Endothelial cell of umbilical vein (primary cell): ENCODE measurements around the gene ARHGAP22. TPM values are rescaled to one million over a fixed set of nuclear protein-coding genes. Genes with fewer than 3 reads are reported as not detected.

Experiments used
- BruUV-seq: library from RNA; stranded (reverse); fragments of 400-500 nt; replicated peaks from 2 replicates; lab custom pipeline; 2021; lab: Mats Ljungman, UMichigan
- CTCF ChIA-PET: fragments of 300-600, 350-600 bp; sonication (Branson Sonifier 250); formaldehyde crosslinking; loops from one replicate; lab custom pipeline; 2021; ENCODE audit warnings: antibody characterized with exemption, inconsistent platforms; lab: Charles Lee
- POLR2A ChIA-PET: fragments of 300-600, 350-600 bp; sonication (Branson Sonifier 250); formaldehyde crosslinking; loops from one replicate; lab custom pipeline; 2021; ENCODE audit warnings: antibody characterized with exemption, inconsistent platforms; lab: Charles Lee
- DNase-seq: peaks from one replicate; pipeline ENCODE4 v3.0.0-alpha.2; 2011; ENCODE audit warnings: low read depth, low spot score
- FAIRE-seq: peaks from 2 replicates; lab custom pipeline; 2011; peaks lifted over from hg19 to GRCh38; lab: Jason Lieb, UNC
- H2AFZ ChIP-seq: 2 replicates; pipeline ENCODE4 v1.6.0; 2012; ENCODE audit warnings: low read depth, low read length, control low read depth, inconsistent platforms
- H3K27ac ChIP-seq: 2 replicates; pipeline ENCODE4 v1.5.1; 2011; ENCODE audit warnings: low read depth, mild to moderate bottlenecking, control low read depth, low read length, moderate library complexity; ENCODE audit not compliant: insufficient read depth
- H3K27me3 ChIP-seq, 2 experiments: 2 replicates each; pipeline versions ENCODE4 v1.6.0 to v1.6.1; 2011; ENCODE audit warnings: low read length in 2 of 2, mixed read lengths in 1 of 2; ENCODE audit not compliant: control insufficient read depth in 2 of 2, insufficient read depth in 2 of 2
- H3K36me3 ChIP-seq, 2 experiments: 2 replicates in 1 of 2; 3 replicates in 1 of 2; pipeline ENCODE4 v1.5.1; 2011; ENCODE audit warnings: low read length in 2 of 2, mild to moderate bottlenecking in 1 of 2, moderate library complexity in 1 of 2; ENCODE audit not compliant: control insufficient read depth in 2 of 2, insufficient read depth in 2 of 2; ENCODE audit errors: extremely low read depth in 1 of 2
- H3K4me1 ChIP-seq: 3 replicates; pipeline ENCODE4 v1.5.1; 2011; ENCODE audit warnings: mild to moderate bottlenecking, low read length; ENCODE audit not compliant: control insufficient read depth, insufficient read depth; ENCODE audit errors: extremely low read depth
- H3K4me2 ChIP-seq: 2 replicates; pipeline ENCODE4 v1.6.1; 2011; ENCODE audit warnings: low read length, control low read depth, mixed read lengths; ENCODE audit not compliant: insufficient read depth
- H3K4me3 ChIP-seq, 3 experiments: fragments of 200-600 bp in 1 of 3; sonication (generic), shearing (Covaris generic) in 1 of 3; replicated peaks in 1 of 3; 2 replicates each; pipeline ENCODE4 v1.5.1; 2011 to 2016; ENCODE audit warnings: control low read depth in 3 of 3, low read length in 3 of 3, mild to moderate bottlenecking in 2 of 3, inconsistent platforms in 1 of 3, low read depth in 1 of 3, moderate library complexity in 1 of 3; ENCODE audit not compliant: insufficient read depth in 1 of 3
- H3K79me2 ChIP-seq: 2 replicates; pipeline ENCODE4 v1.6.0; 2012; ENCODE audit warnings: low read length, inconsistent platforms; ENCODE audit not compliant: control insufficient read depth, insufficient read depth
- H3K9ac ChIP-seq: replicated peaks from 2 replicates; pipeline ENCODE3; 2011; ENCODE audit warnings: low read length, control low read depth; ENCODE audit not compliant: insufficient read depth; ENCODE audit errors: extremely low read depth
- H3K9me1 ChIP-seq: replicated peaks from 3 replicates; pipeline ENCODE4 v1.6.0; 2011; ENCODE audit warnings: mild to moderate bottlenecking, low read length; ENCODE audit not compliant: control insufficient read depth, insufficient read depth; ENCODE audit errors: extremely low read depth
- H3K9me3 ChIP-seq: replicated peaks from 2 replicates; pipeline ENCODE4 v1.5.1; 2012; ENCODE audit warnings: low read length, inconsistent platforms; ENCODE audit not compliant: control insufficient read depth, insufficient read depth
- H4K20me1 ChIP-seq: replicated peaks from 2 replicates; pipeline ENCODE3; 2011; ENCODE audit warnings: mild to moderate bottlenecking, low read length; ENCODE audit not compliant: control insufficient read depth, insufficient read depth; ENCODE audit errors: extremely low read depth
- EZH2 ChIP-seq: IDR thresholded peaks from 2 replicates; pipeline ENCODE4 v1.6.1; 2012; ENCODE audit warnings: borderline replicate concordance, low read depth, mild to moderate bottlenecking, moderate library complexity, low read length, inconsistent platforms; ENCODE audit not compliant: severe bottlenecking
- FOS ChIP-seq: IDR thresholded peaks from 2 replicates; pipeline ENCODE4 v1.6.1; 2011; ENCODE audit warnings: mild to moderate bottlenecking, low read length, moderate library complexity, borderline replicate concordance; ENCODE audit not compliant: insufficient read depth
- GATA2 ChIP-seq: IDR thresholded peaks from 2 replicates; pipeline ENCODE4 v1.7.0; 2011; ENCODE audit warnings: low read depth, mild to moderate bottlenecking, moderate library complexity, mixed read lengths, low read length; ENCODE audit not compliant: insufficient read length, insufficient read depth
- JUN ChIP-seq: IDR thresholded peaks from 2 replicates; pipeline ENCODE4 v1.6.1; 2011; ENCODE audit warnings: borderline replicate concordance, low read depth; ENCODE audit not compliant: insufficient read length, insufficient read depth
- MYC ChIP-seq: IDR thresholded peaks from one replicate; pipeline ENCODE4 v1.6.1; 2011; ENCODE audit warnings: mild to moderate bottlenecking, low read depth, low read length
- POLR2A ChIP-seq: IDR thresholded peaks from 2 replicates; pipeline ENCODE4 v1.6.1; 2012; ENCODE audit warnings: low read depth, mild to moderate bottlenecking, control low read depth, low read length
- POLR2AphosphoS5 ChIP-seq: IDR thresholded peaks from 2 replicates; pipeline ENCODE4 v1.6.1; 2012; ENCODE audit warnings: low read depth, mild to moderate bottlenecking, control low read depth, low read length, moderate library complexity; ENCODE audit not compliant: insufficient read depth
- dilution Hi-C: fragments of 300-500 bp; cut with MboI; formaldehyde crosslinking; loops from one replicate; pipeline ENCODE4 v1.15.0; 2019; ENCODE audit warnings: low sequenced_read_pairs; ENCODE audit not compliant: extremely low pct_ligation_motif_present
- intact Hi-C: fragments of 100-400 bp; cut with micrococcal nuclease; formaldehyde crosslinking; loops from one replicate; pipeline ENCODE4 v1.10.0; 2022
- polyA plus RNA-seq, 4 experiments: library from polyadenylated mRNA; depleted of rRNA in 3 of 4; stranded (reverse) in 3 of 4; unstranded in 1 of 4; fragments of >200 nt; gene quantifications; 2 replicates each; pipeline versions ENCODE4 v1.2.1 to v1.2.3, GENCODE V29; 2011 to 2012; ENCODE audit warnings: missing spikeins in 1 of 4
- total RNA-seq: library from RNA; stranded (reverse); gene quantifications from 2 replicates; pipeline ENCODE4 v1.2.3, GENCODE V29; 2021
- TF ChIP-seq, protein P1 (sequence below): IDR thresholded peaks from 2 replicates; pipeline ENCODE4 v1.6.1; 2011; ENCODE audit not compliant: insufficient read depth, insufficient read length
- TF ChIP-seq, protein P2 (sequence below), 2 donors: IDR thresholded peaks; 1 replicate in 1 of 2; 2 replicates in 1 of 2; pipeline ENCODE4 v1.5.1; 2011; ENCODE audit warnings: low read length in 2 of 2, mild to moderate bottlenecking in 2 of 2, moderate library complexity in 2 of 2, control low read depth in 1 of 2, inconsistent platforms in 1 of 2, low read depth in 1 of 2; ENCODE audit not compliant: insufficient read depth in 1 of 2; ENCODE audit errors: extremely low read depth in 1 of 2

ARHGAP22 gene
- total and polyA plus RNA-seq, 2 donors (not counting 3 experiments of a cell fraction or from before 2014, with no cell fraction given): 8.6 to 50.3 TPM

DNA sequence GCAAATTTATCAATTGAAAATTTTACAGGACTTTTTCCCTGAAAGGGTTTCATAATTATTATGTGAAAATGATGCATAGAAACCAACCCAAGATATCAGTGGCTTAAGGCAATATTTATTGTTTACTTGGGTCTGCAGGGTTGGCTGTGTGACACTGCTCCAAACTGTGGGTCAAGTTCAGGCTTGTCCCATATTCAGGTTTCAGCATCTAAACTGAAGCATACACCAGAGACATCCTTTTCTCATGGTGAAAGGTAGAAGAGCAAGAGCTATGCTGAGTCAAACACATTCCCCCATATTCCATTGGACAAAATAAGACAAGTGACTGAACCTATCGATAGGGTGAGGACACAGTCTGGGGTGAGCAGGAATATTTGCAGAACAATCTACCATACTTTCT is 187.5 kb downstream of the ARHGAP22 start:
- CTCF ChIA-PET: interaction anchor here (0.9 to 2.5 kb wide), 6 partner anchors 27 to 238 kb away, joined by 3 to 11 read pairs (median 4); no protein-coding TSS in a partner anchor
- Histone ChIP-seq H3K4me2 (no peak overlapping the region), H3K4me1 (no peaks in the 10 kb centered on the region), H4K20me1 (no peaks in the 10 kb centered on the region), H3K27ac (no peak overlapping the region), H3K79me2 (no peaks in the 10 kb centered on the region), H3K9me1 (no peaks in the 10 kb centered on the region), H3K4me3 (no peak overlapping the region), H2AFZ (no peak overlapping the region), H3K9me3 (no peaks in the 10 kb centered on the region), H3K27me3 (no peaks in the 10 kb centered on the region), H3K36me3 (no peaks in the 10 kb centered on the region), H3K9ac (no peak overlapping the region)
- dilution Hi-C loops: no loop called here
- no TSS peak for BruUV-seq
- no peak for DNase-seq
- no peak for TF ChIP-seq FOS
- intact Hi-C loops: no loop called here
- no peak for FAIRE-seq
- POLR2A ChIA-PET: no interaction called here

DNA sequence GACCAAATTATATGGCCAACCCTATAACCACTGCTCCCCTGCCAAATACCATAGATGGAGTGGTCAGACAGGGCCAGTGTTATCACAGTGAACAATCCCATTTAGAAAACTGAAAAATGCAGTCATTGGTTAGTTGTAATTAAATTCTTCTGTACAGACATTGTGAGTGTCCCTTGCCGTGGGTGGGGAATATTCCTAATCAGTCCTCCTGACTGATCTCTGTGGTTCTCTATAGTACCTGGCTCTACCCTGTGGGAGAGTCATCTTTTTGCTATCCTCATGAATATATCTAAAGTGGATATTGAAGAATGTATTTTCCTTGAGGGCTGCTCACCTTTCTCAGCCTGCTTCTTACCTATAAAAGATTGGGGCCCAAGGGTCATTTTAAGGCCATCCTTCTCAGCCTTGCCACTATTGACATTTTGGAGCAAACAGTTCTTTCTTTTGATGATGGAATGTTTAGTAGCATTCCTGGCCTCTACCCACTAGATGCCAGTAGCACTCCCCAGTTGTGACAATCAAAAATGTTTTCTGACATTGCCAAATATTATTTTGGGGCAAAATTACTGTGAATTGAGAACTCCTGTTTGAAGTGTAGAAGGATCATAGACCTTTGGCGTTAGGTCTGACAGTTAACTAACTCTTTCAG is 188.2 kb downstream of the ARHGAP22 start:
- H3K9me1 ChIP-seq: no peaks in the 10 kb centered on the region
- POLR2A ChIA-PET: no interaction called here
- no peak overlapping the region for H3K4me2 ChIP-seq
- no peak overlapping the region for H3K27ac ChIP-seq
- no peaks in the 10 kb centered on the region for H3K9me3 ChIP-seq
- FAIRE-seq (no peak), DNase-seq (no peak)
- no peak overlapping the region for H3K4me3 ChIP-seq
- intact Hi-C loops (no loop called here), dilution Hi-C loops (no loop called here)
- no peaks in the 10 kb centered on the region for H3K36me3 ChIP-seq
- no peak overlapping the region for H2AFZ ChIP-seq
- no peaks in the 10 kb centered on the region for H3K27me3 ChIP-seq
- no peak for TF ChIP-seq GATA2
- TF ChIP-seq, protein P1, sequence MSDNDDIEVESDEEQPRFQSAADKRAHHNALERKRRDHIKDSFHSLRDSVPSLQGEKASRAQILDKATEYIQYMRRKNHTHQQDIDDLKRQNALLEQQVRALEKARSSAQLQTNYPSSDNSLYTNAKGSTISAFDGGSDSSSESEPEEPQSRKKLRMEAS: no peak
- no peak for TF ChIP-seq FOS
- no peak for TF ChIP-seq POLR2AphosphoS5
- TF ChIP-seq EZH2: no peak
- TF ChIP-seq JUN: no peak
- TF ChIP-seq MYC: no peak
- no peak for TF ChIP-seq POLR2A
- TF ChIP-seq, protein P2, sequence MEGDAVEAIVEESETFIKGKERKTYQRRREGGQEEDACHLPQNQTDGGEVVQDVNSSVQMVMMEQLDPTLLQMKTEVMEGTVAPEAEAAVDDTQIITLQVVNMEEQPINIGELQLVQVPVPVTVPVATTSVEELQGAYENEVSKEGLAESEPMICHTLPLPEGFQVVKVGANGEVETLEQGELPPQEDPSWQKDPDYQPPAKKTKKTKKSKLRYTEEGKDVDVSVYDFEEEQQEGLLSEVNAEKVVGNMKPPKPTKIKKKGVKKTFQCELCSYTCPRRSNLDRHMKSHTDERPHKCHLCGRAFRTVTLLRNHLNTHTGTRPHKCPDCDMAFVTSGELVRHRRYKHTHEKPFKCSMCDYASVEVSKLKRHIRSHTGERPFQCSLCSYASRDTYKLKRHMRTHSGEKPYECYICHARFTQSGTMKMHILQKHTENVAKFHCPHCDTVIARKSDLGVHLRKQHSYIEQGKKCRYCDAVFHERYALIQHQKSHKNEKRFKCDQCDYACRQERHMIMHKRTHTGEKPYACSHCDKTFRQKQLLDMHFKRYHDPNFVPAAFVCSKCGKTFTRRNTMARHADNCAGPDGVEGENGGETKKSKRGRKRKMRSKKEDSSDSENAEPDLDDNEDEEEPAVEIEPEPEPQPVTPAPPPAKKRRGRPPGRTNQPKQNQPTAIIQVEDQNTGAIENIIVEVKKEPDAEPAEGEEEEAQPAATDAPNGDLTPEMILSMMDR (IDR thresholded peaks at IDR 0.05; ENCODE audit: extremely low read depth in 1 of 2, insufficient read depth in 1 of 2, low read depth in 1 of 2, low read length in 2 of 2): no peak
- CTCF ChIA-PET: interaction anchor here (1.1 to 2.5 kb wide), 5 partner anchors 28 to 239 kb away, joined by 3 to 11 read pairs (median 4); no protein-coding TSS in a partner anchor
- H4K20me1 ChIP-seq: no peaks in the 10 kb centered on the region
- no peak overlapping the region for H3K9ac ChIP-seq
- H3K79me2 ChIP-seq: no peaks in the 10 kb centered on the region
- BruUV-seq: no TSS peak
- no peaks in the 10 kb centered on the region for H3K4me1 ChIP-seq
